Stimulated activated CD4-positive, alpha-beta T cell treated with anti-CD3 and anti-CD28 coated beads, Interleukin-1b, Interleukin-23, amount 100 ng/mL, for 48 hours (primary cell): ENCODE measurements around the gene KLHL14.
"Not testable (repeated sequence)": the region's sequence is repeated elsewhere in the genome, so short reads cannot be mapped to it uniquely, and the experiment has no call there.

ENCODE experiments used
- DNase-seq: peaks from one replicate; pipeline ENCODE4 v3.0.0-alpha.2; 2020

The KLHL14 gene, protein sequence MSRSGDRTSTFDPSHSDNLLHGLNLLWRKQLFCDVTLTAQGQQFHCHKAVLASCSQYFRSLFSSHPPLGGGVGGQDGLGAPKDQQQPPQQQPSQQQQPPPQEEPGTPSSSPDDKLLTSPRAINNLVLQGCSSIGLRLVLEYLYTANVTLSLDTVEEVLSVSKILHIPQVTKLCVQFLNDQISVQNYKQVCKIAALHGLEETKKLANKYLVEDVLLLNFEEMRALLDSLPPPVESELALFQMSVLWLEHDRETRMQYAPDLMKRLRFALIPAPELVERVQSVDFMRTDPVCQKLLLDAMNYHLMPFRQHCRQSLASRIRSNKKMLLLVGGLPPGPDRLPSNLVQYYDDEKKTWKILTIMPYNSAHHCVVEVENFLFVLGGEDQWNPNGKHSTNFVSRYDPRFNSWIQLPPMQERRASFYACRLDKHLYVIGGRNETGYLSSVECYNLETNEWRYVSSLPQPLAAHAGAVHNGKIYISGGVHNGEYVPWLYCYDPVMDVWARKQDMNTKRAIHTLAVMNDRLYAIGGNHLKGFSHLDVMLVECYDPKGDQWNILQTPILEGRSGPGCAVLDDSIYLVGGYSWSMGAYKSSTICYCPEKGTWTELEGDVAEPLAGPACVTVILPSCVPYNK

DNA sequence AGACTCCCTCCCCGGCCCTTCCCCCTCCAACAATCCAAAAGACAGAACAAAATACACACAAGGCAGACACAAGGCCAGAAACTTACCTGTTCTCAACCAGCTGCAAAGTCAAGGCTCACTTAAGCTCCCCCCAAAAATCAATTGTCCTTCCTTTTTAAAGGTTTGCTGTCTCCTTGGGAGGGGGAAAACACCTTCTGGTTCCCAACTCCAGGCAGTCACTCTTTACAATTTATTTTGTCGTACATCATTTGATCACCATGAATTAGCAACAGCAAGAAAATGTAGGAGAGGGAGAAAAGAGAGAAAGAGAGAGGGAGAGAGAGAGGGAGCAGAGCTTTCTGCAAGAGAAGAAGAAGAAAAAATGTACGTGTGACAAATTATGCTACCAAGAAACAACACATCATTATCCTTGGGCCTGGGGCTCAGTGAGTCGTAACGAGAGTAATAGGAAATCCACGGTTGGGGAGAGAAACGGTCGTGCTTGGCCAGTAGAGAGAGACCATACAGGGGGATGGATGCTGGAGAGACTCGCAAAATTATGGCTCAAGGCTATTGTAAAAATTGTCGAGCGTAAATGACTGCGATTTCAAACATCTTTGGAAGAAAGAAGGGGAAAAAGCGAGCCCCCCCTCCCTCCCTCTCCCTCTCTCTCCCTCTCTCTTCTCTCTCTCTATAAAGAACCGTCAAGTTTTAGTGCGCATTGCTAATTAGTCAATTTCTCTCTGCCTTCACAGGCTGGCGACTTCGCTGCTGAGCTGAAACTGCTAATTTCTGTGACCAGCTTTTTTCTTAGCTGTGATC is at the start of gene KLHL14:
Gene KLHL14 (minus strand): TSS at position 443 of the 801 bp plus-strand sequence. CDS start 2,432 bp downstream, outside the sequence.
- DNase-seq = no peak

DNA sequence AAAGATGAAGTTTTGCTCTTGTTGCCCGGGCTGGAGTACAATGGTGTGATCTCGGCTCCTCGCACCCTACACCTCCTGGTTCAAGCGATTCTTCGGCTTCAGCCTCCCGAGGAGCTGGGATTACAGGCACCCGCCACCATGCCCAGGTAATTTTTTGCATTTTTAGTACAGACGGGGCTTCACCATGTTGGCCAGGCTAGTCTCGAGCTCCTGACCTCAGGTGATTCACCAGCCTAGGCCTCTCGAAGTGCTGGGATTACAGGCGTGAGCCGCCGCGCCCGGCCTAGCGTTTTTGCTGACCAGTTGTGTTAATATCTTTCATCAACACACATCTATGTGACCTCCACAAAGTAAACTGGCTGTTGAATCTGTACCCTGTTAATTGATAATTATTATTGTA is 49.4 kb upstream of the KLHL14 start:
- DNase-seq = no peak

GRCh38 chr18:32815881-32816280 is 43.1 kb upstream of the KLHL14 start:
- no peak for DNase-seq

DNA sequence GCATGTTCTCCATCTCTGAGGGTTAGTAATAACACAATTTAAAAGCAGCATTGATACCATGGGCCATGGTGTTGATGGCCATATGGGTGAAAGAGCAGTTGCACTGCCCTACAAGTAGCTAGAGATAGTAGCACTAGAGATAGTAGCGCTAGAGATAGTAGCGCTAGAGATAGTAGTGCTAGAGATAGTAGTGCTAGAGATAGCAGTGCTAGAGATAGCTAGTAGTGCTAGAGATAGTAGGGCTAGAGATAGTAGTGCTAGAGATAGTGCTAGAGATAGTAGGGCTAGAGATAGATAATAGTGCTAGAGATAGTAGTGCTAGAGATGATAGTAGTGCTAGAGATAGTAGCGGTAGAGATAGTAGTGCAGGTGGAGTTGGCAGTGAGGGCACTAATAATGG is 39.5 kb upstream of the KLHL14 start:
- no peak for DNase-seq

DNA sequence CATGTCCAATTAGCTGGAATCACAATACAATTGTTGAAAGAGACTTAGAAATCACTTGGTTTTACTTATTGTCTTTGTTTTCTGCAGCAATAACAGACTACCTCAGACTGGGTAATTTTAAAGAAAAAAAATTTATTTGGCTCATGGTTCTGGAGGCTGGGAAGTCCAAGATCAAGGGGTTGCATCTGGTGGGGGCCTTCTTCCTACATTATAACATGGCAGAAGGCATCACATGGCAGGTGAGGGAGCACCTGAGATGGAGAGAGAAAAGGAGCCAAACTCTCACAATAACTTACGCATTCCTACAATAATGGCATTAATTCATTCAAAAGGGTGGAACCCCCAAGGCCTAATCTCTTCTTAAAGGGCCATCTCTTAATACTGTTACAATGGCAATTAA is 37.5 kb upstream of the KLHL14 start:
- no peak for DNase-seq

GRCh38 chr18:32805354-32805753 is 32.5 kb upstream of the KLHL14 start:
- no peak for DNase-seq

DNA sequence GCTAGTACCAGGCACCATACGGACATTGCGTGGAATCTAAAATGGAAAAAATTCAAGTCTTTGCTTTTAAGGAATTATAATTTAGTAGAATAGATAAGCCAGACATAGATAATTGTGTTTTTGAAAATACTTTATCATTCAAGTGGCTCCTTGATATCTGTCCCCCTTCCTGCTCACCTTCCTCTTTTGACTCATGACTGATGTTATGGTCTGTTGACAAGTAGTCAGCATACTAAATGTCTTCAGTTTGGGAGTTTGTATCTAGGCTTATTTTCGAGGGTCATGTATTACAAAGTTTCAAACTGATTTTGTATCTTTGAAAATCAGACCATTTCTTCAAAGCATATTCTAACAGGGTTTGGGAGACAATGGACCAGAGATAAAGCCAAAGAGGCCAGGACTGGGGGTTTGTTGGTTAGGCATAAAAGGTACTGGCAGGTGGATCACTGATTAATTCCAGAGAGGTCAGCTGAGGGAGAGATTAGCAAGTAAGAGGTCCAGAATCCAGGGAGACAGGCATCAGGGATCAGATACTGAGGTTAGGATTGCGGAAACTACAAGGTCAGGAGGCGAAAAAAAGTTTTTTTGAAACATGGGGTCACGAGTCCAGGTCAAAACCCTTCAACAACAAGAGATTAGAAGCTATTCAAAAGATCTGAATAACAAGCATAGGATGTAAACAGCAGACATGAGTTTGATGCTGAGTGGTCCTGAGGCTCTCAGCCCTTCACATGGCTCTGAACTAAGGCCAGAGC is 31.5 kb upstream of the KLHL14 start:
- no peak for DNase-seq

DNA sequence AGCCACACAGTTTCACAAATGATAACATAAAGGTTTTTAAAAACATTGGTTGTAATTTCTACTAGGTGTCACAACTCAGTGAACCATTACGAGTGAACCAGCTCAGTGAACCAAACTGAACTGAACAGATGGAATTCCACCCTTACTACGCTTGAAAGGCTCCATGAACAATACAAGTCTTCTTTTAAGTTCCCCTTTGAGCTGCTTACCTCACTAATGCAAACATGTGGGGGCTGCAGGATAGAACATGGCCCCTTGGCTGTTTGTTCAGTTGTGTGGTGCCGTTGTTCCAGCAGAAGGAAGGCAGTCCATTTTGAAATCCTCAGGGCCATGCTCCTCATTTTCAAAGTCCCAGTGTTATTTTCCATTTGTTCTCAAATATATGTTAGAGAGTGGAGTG is 30.7 kb upstream of the KLHL14 start:
- no peak for DNase-seq

GRCh38 chr18:32802591-32803451 is 30.0 kb upstream of the KLHL14 start:
- no peak for DNase-seq

DNA sequence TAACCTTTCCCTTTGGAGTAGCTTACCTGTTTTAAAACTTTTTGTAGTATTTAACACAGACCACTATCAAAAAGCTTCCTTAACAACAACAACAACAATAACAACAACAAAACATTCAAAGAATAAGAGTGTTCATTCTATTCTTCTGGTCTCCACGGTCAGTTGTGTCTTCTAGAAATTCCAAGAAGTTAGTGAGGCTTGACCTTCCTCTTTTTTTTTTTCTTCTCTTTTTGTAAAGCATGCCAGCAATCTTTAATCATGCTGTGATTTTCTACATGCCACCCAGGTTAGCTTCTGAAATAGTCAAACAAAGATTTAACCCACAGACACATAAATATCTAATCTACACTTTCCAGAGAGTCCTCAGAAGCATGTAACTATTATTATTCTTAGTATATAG is 28.4 kb upstream of the KLHL14 start:
- no peak for DNase-seq

DNA sequence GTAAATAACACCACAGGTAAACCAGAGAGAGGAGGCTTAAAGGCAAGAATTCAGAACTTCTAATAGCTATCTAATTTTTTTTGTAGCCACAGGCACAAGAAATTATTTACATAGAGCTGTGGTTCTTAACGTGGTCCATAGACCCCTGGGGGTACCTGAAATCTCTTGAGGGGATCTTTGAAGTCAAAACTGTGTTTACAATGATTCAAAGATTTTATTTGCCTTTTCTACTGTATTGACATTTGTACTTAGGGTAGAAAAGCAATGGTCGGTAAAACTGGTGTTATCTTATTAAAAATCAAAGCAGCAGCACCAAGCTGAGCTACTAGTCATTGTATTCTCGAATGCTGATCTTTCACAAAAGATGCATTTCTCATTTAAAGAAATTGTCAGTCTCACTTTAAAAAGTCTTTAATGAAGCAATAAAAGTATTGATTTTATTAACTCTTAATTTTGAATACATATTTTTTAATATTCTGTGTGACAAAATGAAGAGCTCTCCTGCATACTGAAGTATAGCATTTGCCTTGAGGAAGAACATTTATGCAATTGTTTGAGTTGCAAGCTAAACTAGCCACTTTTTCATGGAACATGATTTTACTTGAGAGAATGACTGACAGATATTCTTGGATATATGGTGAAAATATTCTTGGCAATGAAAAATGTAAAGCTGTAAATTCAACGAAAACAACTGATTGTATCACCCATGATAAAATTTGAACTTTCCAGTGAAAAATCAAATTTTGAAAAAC is 25.6 kb upstream of the KLHL14 start:
- no peak for DNase-seq

GRCh38 chr18:32794667-32795066 is 21.8 kb upstream of the KLHL14 start:
- DNase-seq = not testable (repeated sequence)

DNA sequence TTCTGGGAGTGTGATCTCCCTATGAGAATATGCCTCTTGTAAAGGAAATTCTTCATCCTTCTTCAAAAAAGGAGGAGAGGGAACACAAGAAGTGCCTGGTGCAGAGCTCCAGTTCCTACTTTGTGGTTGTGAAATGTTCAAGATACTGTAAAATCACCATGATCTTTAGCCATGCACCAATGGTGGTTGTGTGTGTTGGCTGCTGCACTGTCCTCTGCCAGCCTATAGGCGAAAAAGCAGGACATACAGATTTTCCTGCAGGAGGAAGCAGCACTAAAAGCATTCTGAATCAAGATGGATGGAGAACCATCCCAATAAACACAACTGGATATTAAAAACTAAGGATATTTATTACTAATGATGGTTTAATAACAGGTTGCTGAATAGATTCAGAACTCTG is 6.2 kb upstream of the KLHL14 start:
- DNase-seq = no peak

- DNase-seq = no peak
Observed at GRCh38 chr18:32777049-32777448, 4.2 kb upstream of the KLHL14 start.

DNA sequence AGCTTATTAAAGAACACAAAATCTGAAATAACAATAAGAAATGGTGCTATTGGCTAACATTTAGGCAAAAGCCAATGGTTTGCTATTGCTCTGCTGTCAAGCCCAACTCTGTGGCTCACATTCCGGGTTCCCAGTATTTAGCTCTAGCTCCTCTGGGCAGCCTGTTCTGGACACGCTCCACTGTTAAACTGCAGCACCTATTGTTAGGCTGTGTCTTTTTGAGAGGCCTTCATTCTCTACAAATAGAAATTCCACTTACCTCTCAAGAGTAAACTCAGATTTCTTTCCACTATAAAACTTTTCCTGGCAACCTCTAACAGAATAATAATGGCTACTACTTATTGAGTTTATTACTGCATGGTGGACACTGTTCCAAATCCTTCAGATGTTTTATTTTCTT is 3.7 kb upstream of the KLHL14 start:
- DNase-seq = no peak

DNA sequence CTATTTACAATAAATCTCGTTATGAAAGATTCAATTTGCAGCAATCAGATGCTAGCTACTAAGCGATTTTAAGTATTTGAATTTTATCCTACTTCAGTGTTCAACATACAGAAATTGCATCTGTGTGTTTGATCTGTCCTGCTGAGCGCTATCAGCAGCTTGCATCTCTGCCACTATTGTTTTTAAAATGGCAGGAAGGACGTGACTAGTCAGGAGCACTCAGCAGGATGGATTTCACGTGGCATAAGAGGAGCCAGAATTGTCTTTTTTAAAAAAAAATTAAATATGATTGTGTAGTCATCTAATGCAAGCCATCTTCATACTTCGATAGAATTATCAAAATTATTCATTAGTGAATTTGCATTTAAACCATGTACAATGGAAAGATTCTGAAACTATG is 2.8 kb upstream of the KLHL14 start:
- DNase-seq = no peak

DNA sequence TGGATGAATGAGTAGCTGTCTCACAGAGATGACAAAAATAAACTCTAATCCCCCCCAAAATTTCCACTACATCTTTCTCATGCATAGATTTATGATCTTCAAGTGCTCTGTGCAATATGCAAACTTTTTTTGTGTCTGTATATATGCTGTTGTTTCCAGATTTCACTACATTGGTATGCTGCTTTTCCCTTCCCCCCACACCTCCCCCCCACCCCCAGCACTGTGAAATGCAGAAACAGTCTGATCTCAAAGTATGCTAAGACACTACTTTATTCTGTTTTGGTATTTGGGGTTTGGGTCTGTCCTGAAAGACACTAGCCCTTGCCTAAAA is 524 bp upstream of the KLHL14 start:
- no peak for DNase-seq

DNA sequence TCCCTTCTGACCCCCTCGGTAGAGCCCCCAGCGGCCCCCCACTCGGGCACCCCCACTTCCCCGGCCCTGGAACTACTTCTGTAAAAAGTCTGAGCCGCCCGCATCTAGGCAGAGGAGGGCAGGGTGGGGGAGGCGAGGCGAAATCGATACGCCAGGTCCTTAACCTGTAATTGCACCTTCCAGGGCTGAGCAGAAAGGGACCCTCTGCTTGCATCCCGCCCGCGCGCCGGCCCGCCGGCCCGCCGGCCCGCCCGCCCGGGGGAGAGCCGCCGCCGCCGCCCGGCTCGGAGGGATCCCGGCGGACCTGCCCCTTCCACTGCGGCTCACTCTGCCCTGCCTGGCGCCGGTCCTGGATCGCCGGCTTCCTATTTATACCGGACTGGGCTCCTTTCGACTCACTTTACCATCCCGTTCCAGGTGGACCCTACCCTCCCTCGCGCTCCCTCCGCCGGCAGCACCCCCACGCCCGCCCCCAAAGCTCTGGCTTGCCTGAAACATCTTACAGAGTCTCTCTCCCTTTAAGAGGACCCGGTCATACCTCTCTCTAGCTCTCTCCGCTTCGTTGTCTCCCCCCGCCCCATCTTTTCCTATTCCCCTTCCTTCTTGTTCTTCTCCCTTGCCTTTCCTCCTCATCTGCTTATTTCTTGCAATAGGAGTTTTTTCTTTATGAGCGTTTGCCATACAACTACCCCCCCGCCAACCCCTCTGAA is 797 bp downstream of the KLHL14 start:
- no peak for DNase-seq

DNA sequence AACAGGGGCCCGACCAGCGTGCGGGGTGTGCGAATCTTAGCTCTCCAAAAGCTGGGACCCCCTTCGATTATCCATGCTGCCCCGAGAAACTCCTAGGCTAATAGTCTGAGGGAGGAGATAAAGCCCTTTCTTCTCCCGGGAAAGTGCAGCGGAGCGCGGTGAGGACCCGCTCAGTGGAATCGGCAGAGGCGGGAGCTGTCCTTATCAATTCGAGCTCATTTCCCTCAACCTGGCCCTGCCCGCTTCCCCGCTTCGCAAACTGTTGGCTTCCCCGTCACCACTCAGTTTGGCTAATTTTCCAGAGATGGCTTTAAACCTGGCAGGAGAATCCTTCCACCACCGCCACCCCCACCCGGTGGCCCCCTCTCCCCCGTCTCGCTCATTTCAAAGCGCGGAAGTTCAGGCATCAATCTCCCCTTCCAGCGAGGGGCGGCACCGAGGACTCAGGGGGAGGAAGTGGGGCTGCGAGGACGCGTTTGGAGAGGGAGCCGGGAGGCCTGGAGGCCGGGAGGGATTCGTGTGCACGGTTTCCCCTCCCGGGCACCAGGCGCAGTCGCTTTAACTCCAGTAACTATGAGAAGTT is 1.6 kb downstream of the KLHL14 start:
- DNase-seq = no peak

DNA sequence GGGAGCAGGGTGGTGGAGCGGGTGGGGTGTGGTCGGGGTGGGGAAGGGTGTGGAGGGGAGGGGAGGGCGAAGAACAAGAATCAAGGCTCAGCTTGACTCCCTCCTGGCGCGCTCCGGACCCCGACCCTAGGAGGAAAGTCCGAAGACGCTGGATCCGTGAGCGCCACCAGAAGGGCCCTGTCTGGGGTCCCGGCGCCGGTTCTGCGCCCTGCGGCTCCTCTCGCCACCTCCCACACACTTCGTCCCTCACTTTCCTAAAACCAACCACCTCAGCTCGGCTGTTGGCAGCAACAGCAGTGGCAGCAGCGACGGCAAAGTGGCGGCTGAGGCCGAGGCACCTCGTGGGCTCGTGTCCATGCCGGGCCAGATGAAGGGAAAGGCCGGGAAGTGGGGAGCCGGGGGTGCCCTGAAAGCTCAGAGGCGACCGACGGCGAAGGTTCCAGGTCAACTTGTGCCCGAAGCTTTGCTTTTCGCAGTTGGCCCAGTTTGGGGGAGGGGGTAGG is 2.1 kb downstream of the KLHL14 start:
- DNase-seq = no peak
